Body of pancreas (tissue), 4 donors: ENCODE results near the gene ARHGDIA. TPM values are rescaled to one million over a fixed set of nuclear protein-coding genes. Genes with fewer than 3 reads are reported as not detected.

Experiments
- ATAC-seq: fragments of 150-250 bp; one replicate; pipeline ENCODE4 v1.9.1; 2016
- DNase-seq, 4 donors: peaks; one replicate each; pipeline ENCODE4 v3.0.0-alpha.2; 2019
- H3K27ac ChIP-seq, 4 donors: fragments of 200-600 bp; sonication (generic); 1 replicate in 3 of 4; 2 replicates in 1 of 4; pipeline versions ENCODE4 v1.5.1 to v1.6.1; 2016 to 2019; ENCODE audit warnings: mild to moderate bottlenecking in 1 of 4, mixed read lengths in 1 of 4, moderate library complexity in 1 of 4
- H3K27me3 ChIP-seq, 2 donors: fragments of 200-600 bp; sonication (generic); one replicate each; pipeline ENCODE4 v1.6.0; 2016; ENCODE audit warnings: mild to moderate bottlenecking in 1 of 2
- H3K36me3 ChIP-seq, 2 donors: fragments of 200-600 bp; sonication (generic); replicated peaks in 1 of 2; 2 replicates each; pipeline ENCODE4 v1.5.1; 2016; ENCODE audit warnings: low read depth in 2 of 2; ENCODE audit not compliant: insufficient read depth in 1 of 2
- H3K4me1 ChIP-seq: fragments of 200-600 bp; sonication (generic); one replicate; pipeline ENCODE4 v1.6.0; 2016
- H3K4me3 ChIP-seq, 2 donors: fragments of 200-600 bp; sonication (generic); 1 replicate in 1 of 2; 2 replicates in 1 of 2; pipeline ENCODE4 v1.5.1; 2016 to 2019
- H3K9me3 ChIP-seq, 3 donors: fragments of 200-600 bp; sonication (generic); 1 replicate in 2 of 3; 2 replicates in 1 of 3; pipeline ENCODE4 v1.5.1; 2016
- POLR2A ChIP-seq, 3 donors: fragments of 450-650 bp; IDR thresholded peaks; one replicate each; pipeline ENCODE4 v1.6.1; 2016; ENCODE audit warnings: antibody characterized with exemption in 3 of 3, mild to moderate bottlenecking in 2 of 3
- WGBS, 2 donors: methylation state at CpG; one replicate each; pipeline ENCODE4 v1.1.5; 2017; 5-methylcytosine and 5-hydroxymethylcytosine counted together
- intact Hi-C: fragments of 100-400 bp; cut with DNase I; formaldehyde crosslinking; loops from one replicate; pipeline ENCODE4 v1.15.1; 2023
- total RNA-seq, 2 donors: library from RNA; depleted of rRNA; stranded (reverse); fragments of >200 nt; gene quantifications; one replicate each; pipeline ENCODE4 v1.1.0, GENCODE V29; 2016
- TF ChIP-seq, protein P1 (sequence below), 7 experiments: fragments of 450-650 bp in 4 of 7; fragments of 200-600 bp in 3 of 7; sonication (generic) in 3 of 7; IDR thresholded peaks; one replicate each; pipeline ENCODE4 v1.5.1; 2016 to 2019; ENCODE audit warnings: antibody characterized with exemption in 7 of 7

ARHGDIA gene
- total RNA-seq, 2 donors from 2014 or later = 109 to 141 TPM

DNA sequence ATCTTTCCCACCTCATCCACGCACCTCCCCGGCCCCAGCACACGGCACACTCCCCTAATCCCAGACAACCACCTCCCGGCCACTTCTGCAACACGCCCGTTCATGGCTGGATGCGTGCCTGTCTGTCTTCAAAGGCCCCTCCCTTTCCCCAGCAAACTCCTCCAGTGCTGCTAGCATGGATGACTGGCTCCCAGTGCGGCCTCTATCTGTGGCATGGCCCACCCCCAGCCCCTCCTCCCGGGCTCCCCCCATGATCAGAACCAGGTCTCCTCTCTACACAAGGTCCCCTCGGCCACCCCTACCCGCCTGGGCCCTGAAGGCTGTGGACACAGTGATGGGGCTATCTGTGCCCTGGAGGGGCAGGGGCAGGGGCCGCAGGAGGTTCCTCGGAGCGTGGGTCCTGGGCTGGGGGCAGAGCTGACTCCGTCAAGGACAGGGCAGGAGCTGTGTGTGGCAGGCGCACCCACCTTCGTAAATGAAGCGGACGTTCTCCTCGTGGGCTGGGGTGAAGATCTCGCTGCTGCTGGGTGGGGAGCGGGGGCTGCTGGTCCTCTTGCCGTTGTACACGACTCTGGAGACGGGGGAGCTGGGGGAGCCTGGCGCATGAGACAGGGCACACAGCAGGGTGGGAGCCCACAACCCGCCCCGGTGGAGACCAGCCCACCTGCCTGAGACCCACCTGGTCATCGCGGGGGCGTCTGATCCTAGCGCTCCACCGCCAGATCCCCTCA lies 47.2 kb downstream of the ARHGDIA start:
- Histone ChIP-seq H3K36me3 (no peaks in the 10 kb centered on the region), H3K27ac (no peak overlapping the region), H3K27me3 (no peaks in the 10 kb centered on the region), H3K4me3 (no peak overlapping the region), H3K4me1 (peaks cover 38% of the 10 kb centered on the region), H3K9me3 (no peaks in the 10 kb centered on the region)
- WGBS, 2 donors = 93 to 95% methylated on average over 20 to 31 of the region's 33 CpGs
- intact Hi-C loops = no loop called here
- no peak for DNase-seq
- ATAC-seq = no peak
- TF ChIP-seq POLR2A (IDR thresholded peaks at IDR 0.05) = no peak
- TF ChIP-seq, protein P1, sequence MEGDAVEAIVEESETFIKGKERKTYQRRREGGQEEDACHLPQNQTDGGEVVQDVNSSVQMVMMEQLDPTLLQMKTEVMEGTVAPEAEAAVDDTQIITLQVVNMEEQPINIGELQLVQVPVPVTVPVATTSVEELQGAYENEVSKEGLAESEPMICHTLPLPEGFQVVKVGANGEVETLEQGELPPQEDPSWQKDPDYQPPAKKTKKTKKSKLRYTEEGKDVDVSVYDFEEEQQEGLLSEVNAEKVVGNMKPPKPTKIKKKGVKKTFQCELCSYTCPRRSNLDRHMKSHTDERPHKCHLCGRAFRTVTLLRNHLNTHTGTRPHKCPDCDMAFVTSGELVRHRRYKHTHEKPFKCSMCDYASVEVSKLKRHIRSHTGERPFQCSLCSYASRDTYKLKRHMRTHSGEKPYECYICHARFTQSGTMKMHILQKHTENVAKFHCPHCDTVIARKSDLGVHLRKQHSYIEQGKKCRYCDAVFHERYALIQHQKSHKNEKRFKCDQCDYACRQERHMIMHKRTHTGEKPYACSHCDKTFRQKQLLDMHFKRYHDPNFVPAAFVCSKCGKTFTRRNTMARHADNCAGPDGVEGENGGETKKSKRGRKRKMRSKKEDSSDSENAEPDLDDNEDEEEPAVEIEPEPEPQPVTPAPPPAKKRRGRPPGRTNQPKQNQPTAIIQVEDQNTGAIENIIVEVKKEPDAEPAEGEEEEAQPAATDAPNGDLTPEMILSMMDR (IDR thresholded peaks at IDR 0.05) = no peak

DNA sequence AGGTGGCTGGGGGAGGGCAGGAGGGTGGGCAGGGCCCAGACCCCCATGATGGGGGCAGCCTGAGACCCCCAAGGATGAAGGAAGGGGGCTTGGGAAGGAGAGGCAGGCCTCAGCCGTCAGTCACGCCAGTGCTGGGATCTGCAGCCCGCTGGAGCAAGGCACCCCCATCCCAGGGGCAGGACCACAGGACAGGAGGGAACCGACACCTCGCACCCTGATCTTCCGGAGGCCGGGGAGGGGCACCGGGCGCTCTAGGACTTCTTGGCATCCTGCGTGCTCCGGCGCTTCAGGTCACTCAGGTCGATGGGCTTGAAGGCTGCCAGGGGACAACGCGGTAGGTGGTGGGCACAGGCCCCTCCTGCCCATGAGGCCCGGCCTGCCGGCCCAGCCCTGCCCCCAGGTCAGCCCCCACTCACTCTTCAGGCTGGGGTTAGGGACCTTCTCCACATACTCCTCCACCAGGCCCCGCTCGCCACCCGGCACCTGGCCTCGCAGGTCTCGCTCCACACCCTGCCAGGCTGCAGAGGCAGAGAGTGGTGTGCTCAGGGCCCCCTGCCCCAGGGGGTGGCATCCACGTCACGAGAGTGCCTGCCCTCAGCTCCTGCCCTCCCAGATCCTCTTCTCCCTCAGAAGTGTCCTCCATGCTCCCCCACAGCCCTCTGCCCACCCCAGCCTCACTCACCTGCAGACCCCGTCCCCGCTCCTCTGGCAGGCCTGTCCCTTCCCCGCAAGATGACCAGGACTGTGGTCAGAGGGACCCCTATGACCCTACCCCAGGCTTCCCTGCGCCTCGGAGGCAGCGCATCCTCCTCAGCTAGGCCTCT lies 47.9 kb downstream of the ARHGDIA start:
- Histone ChIP-seq H3K4me1 (peaks cover 31% of the 10 kb centered on the region), H3K27ac (peak overlapping the region in 3 of 4 donors; percentile 92 to 94 (median 94)), H3K27me3 (no peaks in the 10 kb centered on the region), H3K4me3 (no peak overlapping the region), H3K9me3 (no peaks in the 10 kb centered on the region), H3K36me3 (no peaks in the 10 kb centered on the region)
- ATAC-seq (no peak), DNase-seq (no peak)
- TF ChIP-seq, protein P1 (IDR thresholded peaks at IDR 0.05) = no peak
- no peak for TF ChIP-seq POLR2A (IDR thresholded peaks at IDR 0.05)
- intact Hi-C loops = no loop called here
- WGBS, 2 donors = 91 to 96% methylated on average over 9 to 30 of the region's 30 CpGs

DNA sequence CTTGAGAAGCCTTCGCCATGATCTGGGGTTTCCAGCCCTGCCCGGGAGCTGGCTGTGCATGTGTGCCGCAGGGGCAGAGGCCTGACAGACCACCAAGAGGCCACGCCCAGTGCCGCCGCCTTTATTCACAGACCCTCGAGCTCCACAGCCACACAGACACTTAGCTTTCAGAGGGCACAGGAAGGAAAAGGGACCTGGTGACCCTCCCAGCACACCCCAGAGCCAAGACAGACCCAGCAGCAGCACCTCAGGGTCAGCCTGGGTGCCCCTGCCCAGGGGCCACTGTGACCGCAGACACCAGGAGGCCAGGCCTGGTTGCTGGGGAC lies 48.9 kb downstream of the ARHGDIA start:
- Histone ChIP-seq H3K4me1 (peaks cover 26% of the 10 kb centered on the region), H3K27ac (peak overlapping the region; percentile 89 to 94 (median 93)), H3K36me3 (no peaks in the 10 kb centered on the region), H3K9me3 (no peaks in the 10 kb centered on the region), H3K4me3 (no peak overlapping the region), H3K27me3 (no peaks in the 10 kb centered on the region)
- intact Hi-C loops = no loop called here
- no peak for TF ChIP-seq POLR2A (IDR thresholded peaks at IDR 0.05)
- TF ChIP-seq, protein P1 (IDR thresholded peaks at IDR 0.05) = no peak
- ATAC-seq = no peak
- DNase-seq = no peak
- 90% methylated on average over 8 of the region's 8 CpGs; no CpG with 5 or more reads in 1 of the 2 donors for WGBS, 2 donors

DNA sequence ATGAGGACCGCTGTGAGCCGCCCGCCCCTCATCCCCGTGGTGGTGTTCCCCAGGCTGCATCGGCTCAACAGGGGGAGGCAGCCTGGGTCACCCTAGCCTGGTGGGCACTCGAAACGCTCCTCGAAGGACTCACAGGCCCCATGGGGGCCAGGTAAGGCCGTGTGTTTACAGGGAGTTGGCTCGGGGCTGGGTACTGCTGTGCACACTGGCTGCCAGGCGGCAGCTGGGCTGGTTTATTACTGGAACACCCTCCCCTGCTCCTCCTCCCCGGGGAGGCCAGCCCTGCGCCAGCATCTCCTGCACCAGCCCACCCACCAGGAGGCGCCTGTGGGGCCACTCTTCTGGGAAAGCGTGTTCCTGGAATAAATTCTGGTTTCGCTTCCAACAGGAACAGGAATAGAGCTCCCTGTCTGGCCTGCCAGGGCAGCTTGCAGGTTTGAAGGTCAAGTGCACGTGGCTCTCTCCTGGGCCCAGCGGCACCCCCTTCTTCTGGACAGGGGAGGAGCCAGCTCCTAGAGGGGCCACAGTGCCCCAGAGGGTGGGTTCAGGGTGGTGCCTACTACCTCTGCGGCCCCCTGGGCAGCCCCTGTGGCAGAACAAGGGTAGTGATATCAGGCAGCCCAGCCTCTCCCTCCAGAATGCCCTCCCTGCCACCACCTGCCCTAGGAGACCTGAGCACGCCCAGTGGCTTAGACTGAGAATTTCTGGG lies 49.4 kb downstream of the ARHGDIA start:
- TF ChIP-seq POLR2A (IDR thresholded peaks at IDR 0.05) = peak in 2 of 3 donors; percentile 20 to 29
- TF ChIP-seq, protein P1 (IDR thresholded peaks at IDR 0.05) = peak; percentile 74 to 98 (median 96)
- intact Hi-C loops = no loop called here
- DNase-seq (peak; percentile 96 to 97 (median 96)), ATAC-seq (peak; percentile 95)
- 8 to 24% methylated on average over 6 to 20 of the region's 20 CpGs for WGBS, 2 donors
- H3K4me3 ChIP-seq = no peak overlapping the region
- H3K4me1 ChIP-seq = peaks cover 26% of the 10 kb centered on the region
- peak overlapping the region; percentile 89 to 94 (median 93) for H3K27ac ChIP-seq
- no peaks in the 10 kb centered on the region for H3K36me3 ChIP-seq
- no peaks in the 10 kb centered on the region for H3K9me3 ChIP-seq
- no peaks in the 10 kb centered on the region for H3K27me3 ChIP-seq
